ENCODE results near the gene RGS13.

RGS13 gene, protein sequence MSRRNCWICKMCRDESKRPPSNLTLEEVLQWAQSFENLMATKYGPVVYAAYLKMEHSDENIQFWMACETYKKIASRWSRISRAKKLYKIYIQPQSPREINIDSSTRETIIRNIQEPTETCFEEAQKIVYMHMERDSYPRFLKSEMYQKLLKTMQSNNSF

DNA sequence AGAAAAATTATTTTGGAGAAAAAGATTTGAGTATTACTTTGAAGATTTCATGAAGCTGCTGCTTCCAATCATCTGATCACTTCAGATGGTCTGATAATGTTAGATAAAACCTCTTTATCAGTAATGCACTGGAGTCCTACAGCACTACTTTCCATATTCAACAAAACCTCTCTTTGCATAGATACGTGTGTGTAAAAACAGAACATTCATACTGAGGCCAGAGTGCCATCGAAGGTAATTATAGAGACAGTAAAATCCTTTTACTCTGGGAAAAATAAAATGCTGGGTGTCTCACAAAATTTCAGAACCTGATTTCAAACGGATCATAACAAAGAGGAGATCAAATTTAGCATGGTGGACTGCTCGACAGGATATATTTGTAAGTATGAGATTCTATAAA, at the start of gene RGS13:
Gene RGS13 (plus strand): TSS at position 209 of the 400 bp plus-strand sequence. CDS start 8,188 bp downstream, outside the sequence.
- no peak for DNase-seq

GRCh38 chr1:192587386-192588266, 48.3 kb upstream of the RGS13 start:
- no peak for DNase-seq

DNA sequence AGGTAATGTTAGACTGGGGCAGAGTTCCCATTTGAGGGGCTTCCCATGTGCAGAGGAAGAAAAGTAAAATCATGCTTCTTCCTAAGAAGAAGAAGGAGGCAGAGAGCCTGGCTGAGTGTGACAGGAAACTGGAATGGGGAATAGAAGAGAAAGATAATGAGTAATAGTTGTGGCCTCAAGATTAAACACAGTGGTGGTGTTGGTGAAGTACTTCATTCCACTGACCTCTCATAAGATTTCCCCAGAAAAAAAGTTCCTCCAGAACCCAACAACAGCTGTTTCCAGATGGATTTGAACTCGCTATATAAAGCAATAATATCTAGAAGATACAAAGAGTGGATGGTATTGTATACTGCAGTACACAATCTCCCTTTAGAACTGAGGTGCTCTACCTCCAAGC, 47.4 kb upstream of the RGS13 start:
- no peak for DNase-seq

- DNase-seq, result no peak
Observed at GRCh38 chr1:192589813-192590212, 46.1 kb upstream of the RGS13 start.

DNA sequence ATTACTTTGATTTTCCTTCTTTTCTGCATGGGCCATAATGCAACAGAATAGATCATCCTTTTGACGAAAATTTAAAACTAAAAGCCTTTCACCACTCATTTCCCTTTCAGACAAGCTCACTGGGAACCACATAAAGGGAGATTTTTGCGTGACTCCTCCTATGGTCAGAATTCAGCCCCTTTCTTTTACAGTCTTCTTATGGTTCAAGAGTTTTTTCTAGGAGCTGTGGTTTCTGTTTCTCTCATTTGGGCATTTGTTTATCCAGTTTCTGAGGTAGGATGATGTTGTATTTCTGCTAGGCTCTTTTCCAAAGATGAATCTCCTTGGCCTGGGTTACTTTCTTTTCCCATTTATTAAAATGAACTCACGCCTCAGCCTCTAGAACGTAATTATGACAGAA, 43.4 kb upstream of the RGS13 start:
- DNase-seq, result no peak

- no peak for DNase-seq
Observed at GRCh38 chr1:192592981-192593708, 42.8 kb upstream of the RGS13 start.

DNA sequence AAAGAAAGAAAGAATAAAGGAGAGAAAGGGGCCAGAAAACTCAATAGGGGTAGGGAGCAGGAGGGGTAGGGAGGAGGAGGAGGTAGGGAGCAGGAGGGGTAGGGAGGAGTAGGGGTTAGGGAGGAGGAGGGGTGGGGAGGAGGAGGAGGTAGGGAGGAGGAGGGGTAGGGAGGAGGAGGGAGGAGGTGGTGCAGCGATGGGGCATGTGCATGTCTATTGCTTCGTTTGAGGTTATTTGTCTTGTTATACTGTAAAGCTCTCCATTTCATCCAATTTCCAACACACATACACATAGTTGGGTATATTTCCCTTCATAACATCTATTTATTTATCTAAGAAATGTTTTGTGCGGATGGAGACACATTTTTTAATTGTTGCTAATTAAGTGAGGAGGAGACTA, 40.6 kb upstream of the RGS13 start:
- DNase-seq, result no peak

- no peak for DNase-seq
Observed at GRCh38 chr1:192598589-192598988, 37.4 kb upstream of the RGS13 start.

DNA sequence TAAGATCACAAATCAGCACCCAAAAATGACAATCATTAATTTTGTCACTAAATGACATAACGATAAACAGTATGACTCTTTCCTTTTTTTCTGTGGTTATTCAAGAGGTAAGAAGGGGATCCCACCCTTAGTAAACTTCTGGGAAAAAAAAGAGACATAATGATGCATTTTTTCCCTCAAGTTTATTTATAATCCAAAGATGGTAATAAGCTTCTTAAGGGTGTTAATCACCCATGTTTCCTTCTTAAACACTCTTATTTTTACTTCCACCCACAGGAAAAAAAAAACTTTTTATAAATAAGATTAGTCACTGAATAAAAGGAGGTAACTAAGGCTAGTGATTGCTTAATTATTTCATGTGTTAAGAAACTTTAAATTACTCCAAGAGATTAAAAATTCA, 35.7 kb upstream of the RGS13 start:
- no peak for DNase-seq

GRCh38 chr1:192601143-192601542, 34.8 kb upstream of the RGS13 start:
- DNase-seq, result peak; percentile 42

DNA sequence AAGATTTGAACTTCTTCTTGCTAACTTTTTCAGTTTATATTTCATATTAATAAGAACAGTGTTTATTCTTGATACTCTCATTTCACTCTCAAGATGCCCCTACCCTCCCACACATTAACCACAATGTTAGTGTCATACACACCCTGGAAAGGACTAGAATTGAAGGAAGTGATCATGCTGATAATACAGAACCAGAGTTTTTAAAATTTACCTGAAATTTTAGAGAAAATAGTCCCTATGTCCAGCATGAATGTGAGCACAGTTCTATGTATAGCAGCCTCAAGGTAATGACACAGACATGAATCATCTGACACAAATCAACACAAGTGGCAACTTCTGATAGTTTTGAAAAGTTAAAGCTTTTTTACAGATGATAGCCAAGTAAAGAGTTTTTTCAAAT, 34.4 kb upstream of the RGS13 start:
- DNase-seq, result peak; percentile 42

GRCh38 chr1:192602757-192603156, 33.2 kb upstream of the RGS13 start:
- no peak for DNase-seq

- DNase-seq, result no peak
Observed at GRCh38 chr1:192603218-192603787, 32.6 kb upstream of the RGS13 start.

DNA sequence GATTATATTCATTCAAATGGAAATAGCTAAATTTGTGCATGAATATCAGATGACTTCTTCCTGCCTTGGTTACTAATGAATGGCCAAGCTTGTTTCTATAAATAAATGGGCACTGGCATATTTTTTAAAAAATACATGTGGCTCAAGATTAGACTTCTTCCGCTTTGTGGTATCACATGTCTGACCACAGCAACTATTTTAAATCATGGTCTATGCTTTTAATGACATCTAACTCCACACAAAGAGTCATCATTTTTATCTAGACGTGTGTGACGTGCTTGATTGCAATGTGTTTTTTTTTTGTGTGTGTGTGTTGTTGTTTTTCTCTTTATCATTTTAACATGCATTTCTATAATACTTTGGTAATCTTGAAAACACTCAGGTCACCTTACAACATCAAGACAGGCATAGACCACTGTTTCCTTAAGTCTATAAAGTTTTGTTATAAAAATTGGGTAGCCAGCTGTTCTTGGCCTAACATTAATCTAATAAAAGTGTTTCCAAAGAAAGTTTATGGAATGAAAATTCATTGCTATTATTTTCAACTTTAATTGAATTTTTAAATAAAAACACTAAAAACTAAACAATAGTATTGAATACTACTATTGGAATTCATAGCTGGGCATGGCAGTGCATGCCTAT, 30.8 kb upstream of the RGS13 start:
- DNase-seq, result peak; percentile 95

GRCh38 chr1:192608671-192609070, 27.3 kb upstream of the RGS13 start:
- no peak for DNase-seq

GRCh38 chr1:192609110-192610079, 26.6 kb upstream of the RGS13 start:
- DNase-seq, result peak; percentile 94

- DNase-seq, result peak; percentile 63
Observed at GRCh38 chr1:192610112-192610889, 25.6 kb upstream of the RGS13 start.

DNA sequence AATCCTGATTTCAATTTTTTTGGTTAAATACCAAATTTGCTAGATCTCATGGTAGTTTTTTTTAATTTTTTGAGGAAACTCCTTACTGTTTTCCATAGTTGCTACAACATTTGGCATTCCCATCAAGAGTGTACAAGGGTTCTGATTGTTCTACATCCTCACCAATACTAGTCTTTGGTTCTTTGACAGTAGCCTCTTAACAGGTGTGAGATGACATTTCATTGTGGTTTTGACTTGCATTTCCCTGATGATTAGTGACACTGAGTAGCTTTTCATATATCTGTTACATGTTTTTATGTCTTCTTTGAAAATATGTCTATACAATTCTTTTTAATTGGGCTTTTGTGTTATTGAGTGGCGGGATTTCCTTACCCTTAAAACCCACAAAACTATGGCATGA, 20.9 kb upstream of the RGS13 start:
- no peak for DNase-seq

DNA sequence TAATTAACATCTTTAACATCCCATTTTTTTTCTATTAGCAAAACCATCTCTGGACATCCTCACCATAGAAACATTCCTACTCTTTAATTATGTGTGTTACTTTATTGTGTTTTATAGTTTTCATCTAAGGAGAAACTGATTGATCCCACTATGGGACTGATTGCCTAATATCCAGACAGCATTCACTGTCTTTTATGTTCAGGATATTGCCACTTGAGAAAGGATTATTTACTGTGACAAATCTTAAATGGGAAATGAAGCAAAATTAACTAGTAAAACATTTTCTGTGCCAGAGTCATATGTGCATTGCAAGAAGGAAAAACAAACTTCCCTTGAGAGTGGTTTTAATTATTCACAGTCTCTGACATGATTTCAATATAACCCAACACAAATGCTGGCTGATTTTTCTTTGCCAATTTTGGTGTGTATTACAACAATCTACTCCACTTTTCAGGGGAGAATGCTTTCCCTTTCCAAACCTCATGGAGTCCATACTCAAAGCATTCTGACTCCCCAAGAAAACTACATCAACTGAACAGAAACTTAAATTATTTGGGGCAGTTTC, 15.8 kb upstream of the RGS13 start:
- no peak for DNase-seq

- peak; percentile 60 for DNase-seq
Observed at GRCh38 chr1:192626366-192627179, 9.4 kb upstream of the RGS13 start.

Measured in OCI-M1 (cell line).